SK-N-MC (cell line): ENCODE results near the gene PDS5A.

Experiments used
- EZH2 ChIP-seq: fragments of 200-600 bp; sonication (generic); IDR thresholded peaks from one replicate; pipeline ENCODE4 v1.6.1; 2017; ENCODE audit warnings: antibody characterized with exemption
- FOXP2 ChIP-seq: optimal IDR thresholded peaks from 2 replicates; pipeline ENCODE3; 2011; ENCODE audit warnings: mild to moderate bottlenecking, moderate library complexity; ENCODE audit not compliant: insufficient read depth; ENCODE audit errors: extremely low read length, control extremely low read depth
- POLR2AphosphoS5 ChIP-seq: IDR thresholded peaks from 2 replicates; pipeline ENCODE4 v1.6.1; 2012; ENCODE audit warnings: mild to moderate bottlenecking, low read depth, low read length, borderline replicate concordance

DNA sequence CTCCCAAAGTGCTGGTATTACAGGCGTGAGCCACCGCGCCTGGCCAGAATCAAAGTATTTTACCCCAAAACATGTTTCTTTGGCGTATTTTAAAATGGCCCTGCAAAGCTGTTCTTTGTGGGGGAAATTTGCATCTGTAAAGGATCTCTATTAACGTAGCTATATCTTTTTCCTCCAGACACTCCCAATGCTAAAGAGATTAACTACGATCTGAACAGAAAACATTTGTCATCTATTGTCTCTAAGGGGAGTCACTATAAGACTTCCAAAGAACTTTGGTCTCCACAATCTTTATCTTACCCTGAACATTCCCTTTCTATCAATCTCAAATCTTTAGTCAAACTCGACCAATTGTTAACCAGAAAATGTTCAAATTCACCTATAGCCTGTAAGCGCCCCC lies 19.1 kb upstream of the PDS5A start:
- TF ChIP-seq POLR2AphosphoS5 (no peak), EZH2 (no peak), FOXP2 (no peak)
